ENCODE measurements around the gene KMT2C. TPM values are rescaled to one million over a fixed set of nuclear protein-coding genes. Genes with fewer than 3 reads are reported as not detected.

KMT2C gene
- total and polyA plus RNA-seq, 10 donors, result 5.3 to 147 (median 107) TPM

DNA sequence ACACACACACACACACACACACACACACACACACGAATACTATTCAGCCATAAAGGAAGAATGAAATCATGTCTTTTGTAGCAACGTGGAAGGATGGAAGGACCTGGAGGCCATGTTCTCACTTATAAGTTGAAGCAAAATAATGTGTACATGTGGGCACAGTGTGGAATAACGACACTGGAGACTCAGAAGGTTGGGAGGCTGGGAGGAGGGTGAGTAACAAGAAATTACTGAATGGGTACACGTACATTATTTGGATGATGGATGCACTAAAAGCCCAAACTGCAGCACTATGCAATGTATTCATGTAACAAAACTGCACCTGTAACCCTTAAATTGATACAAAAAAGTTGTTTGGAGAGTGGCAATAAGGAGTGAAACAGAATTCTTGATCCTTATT lies 32.1 kb downstream of the KMT2C start:
- TF ChIP-seq, protein P1, sequence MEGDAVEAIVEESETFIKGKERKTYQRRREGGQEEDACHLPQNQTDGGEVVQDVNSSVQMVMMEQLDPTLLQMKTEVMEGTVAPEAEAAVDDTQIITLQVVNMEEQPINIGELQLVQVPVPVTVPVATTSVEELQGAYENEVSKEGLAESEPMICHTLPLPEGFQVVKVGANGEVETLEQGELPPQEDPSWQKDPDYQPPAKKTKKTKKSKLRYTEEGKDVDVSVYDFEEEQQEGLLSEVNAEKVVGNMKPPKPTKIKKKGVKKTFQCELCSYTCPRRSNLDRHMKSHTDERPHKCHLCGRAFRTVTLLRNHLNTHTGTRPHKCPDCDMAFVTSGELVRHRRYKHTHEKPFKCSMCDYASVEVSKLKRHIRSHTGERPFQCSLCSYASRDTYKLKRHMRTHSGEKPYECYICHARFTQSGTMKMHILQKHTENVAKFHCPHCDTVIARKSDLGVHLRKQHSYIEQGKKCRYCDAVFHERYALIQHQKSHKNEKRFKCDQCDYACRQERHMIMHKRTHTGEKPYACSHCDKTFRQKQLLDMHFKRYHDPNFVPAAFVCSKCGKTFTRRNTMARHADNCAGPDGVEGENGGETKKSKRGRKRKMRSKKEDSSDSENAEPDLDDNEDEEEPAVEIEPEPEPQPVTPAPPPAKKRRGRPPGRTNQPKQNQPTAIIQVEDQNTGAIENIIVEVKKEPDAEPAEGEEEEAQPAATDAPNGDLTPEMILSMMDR (IDR thresholded peaks at IDR 0.05 in 8 of 11, conservative IDR thresholded peaks at IDR 0.05 in 3 of 11), result no peak
- TF ChIP-seq POLR2A (IDR thresholded peaks at IDR 0.05), result no peak
- TF ChIP-seq POLR2AphosphoS5 (IDR thresholded peaks at IDR 0.05), result no peak
- intact Hi-C loops (cut with DNase I; ENCODE audit: low total_unique reads), result no loop called here
- peaks cover 0 to 17% (median 0%) of the 10 kb centered on the region in 6 donors for H3K4me1 ChIP-seq
- H3K9me3 ChIP-seq, result peaks cover 0 to 31% (median 10%) of the 10 kb centered on the region in 8 donors
- no peaks in the 10 kb centered on the region for H3K27me3 ChIP-seq (replicated peaks in 1 of 7)
- no peak overlapping the region for H3K4me3 ChIP-seq
- H3K36me3 ChIP-seq, result no peaks in the 10 kb centered on the region
- 36 to 50% (median 42%) methylated on average over 4 of the region's 4 CpGs for WGBS, 5 donors
- no peak for DNase-seq
- no peak overlapping the region for H3K27ac ChIP-seq

DNA sequence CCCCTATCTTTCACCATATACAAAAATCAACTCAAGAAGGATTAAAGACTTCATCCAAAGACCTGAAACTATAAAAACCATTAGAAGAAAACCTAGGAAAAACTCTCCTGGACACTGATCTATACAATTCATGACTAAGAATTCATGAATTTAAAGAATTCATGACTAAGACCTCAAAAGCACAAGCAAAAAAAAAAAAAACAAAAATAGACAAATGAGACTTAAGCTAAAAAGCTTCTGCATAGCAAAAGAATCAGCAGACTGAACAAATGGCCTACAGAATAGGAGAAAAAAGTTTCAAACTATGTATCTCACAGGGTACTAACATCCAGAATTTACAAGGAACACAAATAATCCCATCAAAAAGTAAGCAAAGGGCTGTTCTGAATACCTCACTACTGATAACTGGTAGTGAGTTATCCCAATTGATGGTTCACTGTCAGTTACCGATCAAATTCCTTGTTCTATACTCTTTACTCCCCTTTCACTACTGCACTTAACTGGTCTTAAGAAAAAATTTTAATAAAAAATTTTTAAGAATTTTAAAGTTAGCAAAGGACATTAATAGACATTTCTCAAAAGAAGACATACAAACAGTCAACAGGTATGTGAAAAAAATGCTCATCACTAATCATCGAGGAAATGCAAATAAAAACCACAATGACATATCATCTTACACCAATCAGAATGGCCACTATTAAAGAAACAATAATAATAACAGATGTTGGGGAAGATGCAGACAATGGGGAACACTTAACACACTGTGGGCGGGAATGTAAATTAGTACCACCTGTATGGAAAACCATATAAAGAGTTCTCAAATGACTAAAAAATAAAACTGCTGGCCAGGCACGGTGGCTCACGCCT lies 33.2 kb downstream of the KMT2C start:
- Histone ChIP-seq H3K9me3 (peaks cover 0 to 31% (median 10%) of the 10 kb centered on the region in 8 donors), H3K4me1 (peaks cover 0 to 19% (median 0%) of the 10 kb centered on the region in 6 donors), H3K27me3 (replicated peaks in 1 of 7) (no peaks in the 10 kb centered on the region), H3K27ac (no peak overlapping the region), H3K36me3 (no peaks in the 10 kb centered on the region), H3K4me3 (no peak overlapping the region)
- no peak for DNase-seq
- TF ChIP-seq POLR2A (IDR thresholded peaks at IDR 0.05), result no peak
- no peak for TF ChIP-seq POLR2AphosphoS5 (IDR thresholded peaks at IDR 0.05)
- TF ChIP-seq, protein P1 (IDR thresholded peaks at IDR 0.05 in 8 of 11, conservative IDR thresholded peaks at IDR 0.05 in 3 of 11), result no peak
- intact Hi-C loops (cut with DNase I; ENCODE audit: low total_unique reads), result no loop called here
- WGBS, 5 donors, result 52 to 59% (median 57%) methylated on average over 5 of the region's 5 CpGs

DNA sequence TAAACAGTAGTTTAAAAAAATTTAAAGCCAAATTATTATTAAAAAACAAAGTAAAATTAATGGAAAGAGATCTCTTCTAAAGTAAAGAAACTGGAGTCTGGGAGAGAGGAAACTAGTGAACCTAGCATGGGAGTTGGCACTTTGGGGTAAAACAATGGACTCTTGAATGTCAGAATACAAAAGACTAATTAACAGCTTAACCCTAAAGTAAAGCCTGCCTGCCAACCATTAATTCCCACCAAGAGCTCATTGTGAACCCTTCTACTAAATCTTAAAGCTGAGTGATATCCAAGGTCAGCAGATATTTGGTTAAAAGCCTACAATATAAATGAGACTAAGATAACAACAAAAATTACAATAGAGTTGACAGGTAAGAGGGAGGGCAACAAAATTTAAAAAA lies 36.5 kb downstream of the KMT2C start:
- no peaks in the 10 kb centered on the region for H3K36me3 ChIP-seq
- no peak overlapping the region for H3K4me3 ChIP-seq
- DNase-seq, result no peak
- no peak overlapping the region for H3K27ac ChIP-seq
- intact Hi-C loops (cut with DNase I; ENCODE audit: low total_unique reads), result no loop called here
- H3K4me1 ChIP-seq, result peaks cover 0 to 47% (median 11%) of the 10 kb centered on the region in 6 donors
- H3K27me3 ChIP-seq (replicated peaks in 1 of 7), result no peaks in the 10 kb centered on the region
- TF ChIP-seq POLR2AphosphoS5 (IDR thresholded peaks at IDR 0.05) (no peak), POLR2A (IDR thresholded peaks at IDR 0.05) (no peak)
- TF ChIP-seq, protein P1 (IDR thresholded peaks at IDR 0.05 in 8 of 11, conservative IDR thresholded peaks at IDR 0.05 in 3 of 11), result no peak
- peaks cover 0 to 10% (median 4%) of the 10 kb centered on the region in 8 donors for H3K9me3 ChIP-seq

DNA sequence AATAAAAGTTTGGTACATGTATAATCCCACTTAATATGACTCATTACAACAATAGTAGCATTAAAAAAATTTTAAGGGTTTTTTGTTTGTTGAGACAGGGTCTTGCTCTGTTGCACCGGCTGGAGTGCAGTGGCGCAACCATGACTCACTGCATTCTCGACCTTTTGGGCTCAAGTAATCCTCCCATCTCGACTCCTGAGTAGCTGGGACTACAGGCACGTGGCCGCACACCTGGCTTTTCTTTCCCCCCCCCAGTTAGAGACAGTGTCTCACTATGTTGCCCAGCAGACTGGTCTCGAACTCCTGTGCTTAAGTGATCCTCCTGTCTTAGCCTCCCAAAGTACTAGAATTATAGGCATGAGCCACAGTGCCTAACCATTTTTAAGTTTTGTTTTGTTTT lies 40.7 kb downstream of the KMT2C start:
- no peaks in the 10 kb centered on the region for H3K9me3 ChIP-seq
- H3K27ac ChIP-seq, result no peak overlapping the region
- peaks cover 0 to 85% (median 40%) of the 10 kb centered on the region in 6 donors for H3K4me1 ChIP-seq
- TF ChIP-seq, protein P1 (IDR thresholded peaks at IDR 0.05 in 8 of 11, conservative IDR thresholded peaks at IDR 0.05 in 3 of 11), result no peak
- TF ChIP-seq POLR2AphosphoS5 (IDR thresholded peaks at IDR 0.05) (no peak), POLR2A (IDR thresholded peaks at IDR 0.05) (no peak)
- 77 to 89% (median 87%) methylated on average over 7 of the region's 7 CpGs for WGBS, 5 donors
- intact Hi-C loops (cut with DNase I; ENCODE audit: low total_unique reads), result no loop called here
- H3K36me3 ChIP-seq, result no peaks in the 10 kb centered on the region
- H3K27me3 ChIP-seq (replicated peaks in 1 of 7), result no peaks in the 10 kb centered on the region
- no peak overlapping the region for H3K4me3 ChIP-seq
- DNase-seq, result no peak
